SK-N-SH (cell line): Measurements from ENCODE around the gene CDK4.

Experiments
- CTCF ChIP-seq: fragments of 200-600 bp; sonication (generic); IDR thresholded peaks from 2 replicates; pipeline ENCODE4 v1.6.1; 2017; ENCODE audit warnings: antibody characterized with exemption, mild to moderate bottlenecking, moderate library complexity
- REST ChIP-seq: IDR thresholded peaks from 2 replicates; pipeline ENCODE4 v1.6.1; 2012; ENCODE audit warnings: mild to moderate bottlenecking, low read depth, low read length, moderate library complexity
- SIN3A ChIP-seq: IDR thresholded peaks from 2 replicates; pipeline ENCODE4 v1.6.1; 2012; ENCODE audit warnings: low read depth, mild to moderate bottlenecking, low read length, moderate library complexity, borderline replicate concordance
- TCF12 ChIP-seq: IDR thresholded peaks from 2 replicates; pipeline ENCODE4 v1.4.0; 2012

- TF ChIP-seq CTCF (no peak), TCF12 (no peak), SIN3A (no peak), REST (no peak)
Measured at GRCh38 chr12:57779736-57780135, 27.6 kb upstream of the CDK4 start.
